GM19438 (cell line): ENCODE data around the gene RAI1.

ENCODE experiments used
- ATAC-seq: cut with Tn5 transposase; IDR thresholded peaks from one replicate; pipeline ENCODE4 v1.9.1; 2021; ENCODE audit warnings: low read depth; ENCODE audit not compliant: unreplicated experiment

Gene RAI1

DNA sequence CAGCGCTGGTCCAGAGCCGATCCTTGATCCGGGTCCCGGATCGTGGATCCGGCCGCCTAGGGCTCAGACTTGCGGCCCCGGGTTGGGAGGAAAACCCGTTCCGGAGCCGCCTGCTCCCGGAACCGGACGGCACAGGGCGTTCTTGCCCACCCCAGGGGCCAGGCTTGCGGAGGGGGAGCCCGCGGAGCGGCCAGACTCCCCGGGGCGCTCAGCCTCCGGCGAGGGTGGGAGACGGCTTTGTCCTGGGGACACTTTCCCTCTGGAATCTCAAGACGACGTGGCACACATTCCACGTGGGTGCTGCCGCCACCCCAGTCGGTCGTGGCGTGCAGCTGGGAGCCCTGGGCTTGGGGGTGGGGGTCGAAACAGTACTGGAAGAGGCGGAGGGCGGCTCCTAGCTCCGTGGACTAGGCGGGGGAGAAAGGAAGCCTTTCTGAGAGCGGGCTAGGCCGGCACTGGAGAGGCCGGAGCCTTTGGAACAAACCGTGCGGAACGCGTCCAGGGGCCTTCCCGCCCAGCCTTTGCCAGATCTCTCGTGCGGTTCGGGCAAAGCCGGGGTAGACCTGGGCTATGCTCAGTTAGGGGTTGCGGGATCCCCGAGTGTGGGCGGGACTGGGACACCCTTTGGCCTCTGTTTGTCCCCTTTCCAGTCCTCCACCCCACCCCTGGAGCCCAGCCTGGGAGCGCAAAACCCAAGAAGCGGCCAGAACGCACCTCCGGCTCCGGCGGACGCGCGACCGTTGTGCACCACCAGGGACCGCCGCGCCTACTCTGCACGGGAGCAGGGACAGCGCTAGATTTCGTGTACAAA is 129.0 kb downstream of the RAI1 start:
- ATAC-seq, result no peak

DNA sequence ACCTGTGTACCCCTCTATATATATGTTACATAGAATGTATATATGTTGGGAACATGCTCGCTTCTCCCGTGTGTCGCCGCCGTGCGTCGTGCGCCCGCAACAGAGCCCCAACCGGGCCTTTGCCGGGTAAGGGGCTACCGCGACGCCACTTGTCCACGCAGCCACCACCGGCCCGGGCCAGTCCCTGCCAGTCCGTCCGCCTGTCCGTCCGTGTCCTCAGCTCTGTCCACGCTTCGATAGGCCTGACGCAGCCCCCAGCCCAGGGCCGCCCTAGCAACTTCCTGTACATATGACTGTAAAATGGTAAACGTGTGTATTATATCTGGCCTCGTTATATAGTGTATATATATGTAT is 129.6 kb downstream of the RAI1 start:
- ATAC-seq, result no peak

DNA sequence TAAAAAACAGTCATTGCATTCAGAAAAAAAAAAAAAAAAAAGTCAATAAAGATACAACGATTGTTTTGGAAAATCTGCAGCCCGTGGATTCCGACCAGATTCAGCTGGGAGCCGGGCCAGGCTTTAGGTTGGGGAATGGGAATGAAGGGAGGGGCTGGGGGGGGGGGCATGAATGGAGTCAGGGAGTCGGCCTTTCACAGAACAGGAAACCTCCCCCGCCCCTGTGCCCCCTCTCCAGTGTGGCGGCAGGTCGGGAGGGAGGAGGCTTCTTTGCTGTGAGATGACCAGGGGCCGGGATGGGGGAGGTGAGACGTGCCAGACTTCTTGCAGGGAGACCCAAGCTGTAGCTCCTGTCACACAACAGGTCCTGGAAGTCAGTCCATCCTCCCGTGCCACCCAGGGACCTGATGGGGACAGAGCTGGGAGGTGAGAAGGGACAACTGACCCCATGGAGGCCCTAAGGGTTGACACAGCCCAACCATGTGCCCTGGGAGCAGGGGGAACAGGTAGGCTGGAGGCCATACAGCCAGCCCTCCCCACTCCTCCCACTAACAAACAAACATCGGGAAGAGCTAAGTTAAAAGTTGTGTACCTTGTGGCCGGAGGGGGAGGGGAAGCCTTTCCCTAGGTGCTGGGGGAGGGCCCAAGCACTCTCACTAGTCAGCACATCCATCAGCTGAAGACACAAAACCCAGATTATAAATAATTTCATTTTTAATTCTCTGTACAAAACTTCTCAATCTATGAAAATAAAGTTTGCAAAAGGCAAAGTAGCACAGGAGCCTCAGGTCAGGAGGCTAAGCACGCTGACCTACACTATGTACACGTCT is 130.3 kb downstream of the RAI1 start:
- ATAC-seq, result no peak

DNA sequence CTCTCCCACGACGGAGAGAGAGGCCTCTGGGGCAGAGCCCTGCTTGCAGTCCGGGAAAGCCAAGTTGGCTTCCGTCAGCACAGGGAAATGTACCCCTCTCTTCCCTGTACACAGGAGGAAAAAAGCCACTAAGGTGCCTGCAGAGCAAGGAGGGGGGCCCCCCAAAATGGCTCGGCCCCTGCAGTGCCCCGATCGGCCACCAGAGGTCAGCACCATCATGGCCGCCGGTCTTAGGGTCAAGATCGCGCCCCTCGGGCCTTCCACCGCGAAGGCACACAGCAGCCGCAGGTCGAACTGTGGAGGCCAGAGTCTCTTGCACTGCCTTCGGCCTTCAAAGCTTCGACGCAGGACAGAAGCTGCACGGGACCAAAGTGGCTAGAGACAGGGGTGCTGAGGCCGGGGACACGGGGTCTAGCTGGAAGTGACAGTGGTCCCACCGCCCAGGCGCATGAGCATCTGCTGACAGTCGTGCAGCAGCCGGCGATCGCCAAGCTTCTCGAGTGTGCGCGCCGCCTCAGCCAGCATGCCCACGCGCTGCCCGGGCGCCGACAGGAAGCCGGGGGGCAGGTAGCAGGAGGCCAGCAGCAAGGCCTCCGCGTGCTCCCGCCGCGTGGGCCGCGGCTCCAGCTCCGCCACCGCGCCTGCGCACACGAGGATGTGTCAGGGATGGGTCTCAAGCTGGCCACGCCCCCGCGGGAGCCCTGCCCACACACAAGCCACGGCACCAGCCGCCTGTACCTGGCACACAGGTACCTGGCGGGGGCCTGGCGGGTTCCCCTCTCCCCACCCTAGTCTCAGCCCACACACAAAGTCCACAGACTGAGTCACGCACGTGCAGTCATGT is 131.2 kb downstream of the RAI1 start:
- no peak for ATAC-seq

DNA sequence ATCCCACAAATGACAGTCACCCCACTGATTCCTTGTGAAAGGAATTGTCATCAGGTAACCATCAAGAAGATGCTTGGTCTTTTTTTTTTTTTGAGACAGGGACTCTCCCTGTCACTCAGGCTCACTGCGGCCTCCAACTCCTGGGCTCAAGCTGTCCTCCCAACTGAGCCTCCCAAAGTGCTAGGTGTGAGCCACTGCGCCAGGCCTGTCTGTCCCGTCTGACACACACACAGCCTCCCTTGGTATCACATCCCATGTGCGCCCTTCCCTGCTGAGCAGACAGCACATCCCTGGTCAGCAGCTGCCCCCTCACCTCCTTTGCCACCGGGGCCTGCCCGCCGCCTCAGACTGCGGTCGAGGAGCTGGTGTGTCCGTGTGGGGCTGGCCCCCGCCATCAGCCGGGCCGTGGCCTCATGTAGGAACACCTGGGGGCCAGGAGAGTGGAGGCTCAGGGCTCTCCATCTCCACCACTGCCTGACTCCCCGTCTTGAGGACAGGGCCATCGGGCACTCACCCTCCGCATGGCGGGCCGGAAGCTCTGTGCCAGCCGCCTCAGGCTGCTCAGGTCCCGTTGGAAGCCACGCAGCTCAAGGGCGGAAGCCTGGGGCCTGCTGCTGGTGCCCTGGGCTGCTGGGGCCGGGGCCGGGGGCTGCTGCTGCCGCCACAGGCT is 131.9 kb downstream of the RAI1 start:
- no peak for ATAC-seq

DNA sequence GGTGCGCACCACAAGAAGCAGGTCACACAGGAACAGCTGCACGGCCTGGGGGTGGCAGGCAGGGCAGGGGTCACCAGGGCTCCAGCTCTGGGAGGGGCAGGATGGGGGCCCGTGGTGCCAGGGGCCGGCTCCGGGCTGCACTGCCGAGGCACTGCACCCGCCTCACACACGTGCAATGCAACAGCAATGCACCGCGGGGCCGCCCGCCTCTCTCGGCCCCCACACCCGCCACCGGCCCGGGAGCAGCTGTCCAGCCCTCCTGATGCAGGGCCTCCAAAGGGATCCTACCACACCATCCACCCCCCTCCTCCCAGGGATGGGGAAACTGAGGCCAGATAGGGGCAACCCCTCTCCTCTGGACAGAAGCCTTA is 132.5 kb downstream of the RAI1 start:
- ATAC-seq, result no peak

DNA sequence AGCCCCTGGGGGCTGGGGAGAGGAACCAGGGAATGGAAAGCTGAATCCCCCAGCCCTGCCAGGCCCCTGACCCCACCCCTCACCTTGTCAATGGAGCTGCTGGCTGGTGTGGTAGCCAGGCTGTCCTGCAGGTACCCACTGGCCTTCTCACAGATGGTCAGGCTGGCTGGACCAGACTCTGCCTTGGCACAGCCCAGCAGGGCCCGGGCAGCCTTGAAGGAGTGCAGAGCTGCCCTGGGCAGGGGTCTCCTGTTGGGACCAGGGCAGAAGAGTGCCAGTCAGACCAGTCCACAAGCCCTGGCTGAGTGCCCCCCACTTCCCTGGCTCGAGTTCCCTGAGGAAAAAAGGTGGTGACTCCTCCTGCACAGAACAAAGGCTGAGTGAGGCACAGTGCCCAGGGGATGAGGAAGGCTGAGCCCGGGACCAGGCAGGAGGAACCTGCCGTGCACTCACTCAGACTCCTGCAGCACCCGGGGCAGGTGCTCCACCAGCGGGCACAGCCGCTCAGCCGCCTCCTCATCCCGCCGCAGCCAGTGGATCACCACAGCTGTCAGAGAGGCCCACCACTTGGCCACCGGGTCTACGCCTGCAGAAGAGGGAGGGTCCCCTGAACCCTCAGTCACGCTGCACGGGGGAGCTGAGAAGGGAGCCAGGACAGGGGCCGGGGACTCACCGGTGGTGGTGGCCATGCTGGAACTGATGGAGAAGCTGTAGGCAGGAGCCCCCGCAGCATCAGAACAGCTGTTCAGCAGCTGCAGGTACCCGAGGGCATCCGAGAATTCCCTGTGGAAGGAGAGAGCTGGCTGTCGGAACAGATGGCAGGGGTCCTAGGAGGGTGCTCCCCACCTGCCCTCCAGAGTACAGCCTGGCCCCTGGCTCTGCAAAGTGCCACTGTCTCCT is 133.2 kb downstream of the RAI1 start:
- no peak for ATAC-seq

DNA sequence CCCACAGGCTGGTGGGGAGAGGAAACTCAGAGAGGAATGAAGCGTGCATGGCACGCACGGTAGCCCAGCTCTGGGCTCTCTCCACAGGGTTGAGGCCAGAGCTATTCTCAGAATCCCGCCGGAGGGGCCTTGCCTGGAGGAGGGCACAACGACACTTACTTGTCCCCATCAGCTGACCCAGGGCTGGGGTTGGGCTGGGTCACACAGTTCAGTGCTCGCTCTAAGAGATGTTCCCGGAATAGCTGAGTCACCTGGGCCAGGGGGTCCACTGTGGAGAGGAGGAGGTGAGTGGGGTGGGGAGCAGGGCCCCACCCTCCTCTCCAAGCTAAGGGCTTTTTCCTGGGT is 133.8 kb downstream of the RAI1 start:
- ATAC-seq, result no peak

DNA sequence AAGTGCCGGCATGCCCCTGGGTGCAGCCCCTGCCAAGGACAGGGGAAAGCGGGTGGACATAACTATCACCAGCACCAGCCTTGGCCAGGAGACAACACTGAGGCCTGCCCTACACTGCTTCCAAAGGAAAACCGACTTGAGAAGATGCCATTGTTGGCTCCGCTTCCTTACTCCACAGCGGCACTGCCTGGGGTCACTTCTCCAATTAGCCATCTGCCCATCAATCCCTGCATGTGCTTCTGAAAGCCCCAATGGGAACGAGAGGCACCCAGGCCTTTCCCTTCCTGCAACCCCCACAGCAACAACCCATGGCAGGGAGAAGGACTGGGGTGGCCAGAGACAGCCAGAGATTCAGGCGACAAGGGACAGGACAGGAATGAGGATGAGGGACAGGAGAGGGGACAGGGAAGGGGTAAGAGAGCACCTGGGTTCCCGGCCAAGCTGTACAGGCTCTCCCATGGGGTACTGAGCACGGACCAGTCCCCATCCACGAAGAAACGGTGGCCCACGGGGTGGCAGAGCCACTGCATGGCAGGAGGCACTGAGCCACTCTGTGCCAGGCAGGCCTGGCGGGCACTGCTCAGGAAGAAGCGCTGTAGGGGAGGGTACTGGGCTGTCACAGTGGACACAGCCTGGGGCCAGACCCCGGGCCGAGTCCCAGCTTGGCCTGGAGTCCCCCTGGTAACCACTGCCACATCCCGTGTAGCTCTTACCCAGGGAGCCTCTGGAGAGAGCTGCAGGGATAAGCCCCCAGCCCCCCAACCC is 134.4 kb downstream of the RAI1 start:
- no peak for ATAC-seq

DNA sequence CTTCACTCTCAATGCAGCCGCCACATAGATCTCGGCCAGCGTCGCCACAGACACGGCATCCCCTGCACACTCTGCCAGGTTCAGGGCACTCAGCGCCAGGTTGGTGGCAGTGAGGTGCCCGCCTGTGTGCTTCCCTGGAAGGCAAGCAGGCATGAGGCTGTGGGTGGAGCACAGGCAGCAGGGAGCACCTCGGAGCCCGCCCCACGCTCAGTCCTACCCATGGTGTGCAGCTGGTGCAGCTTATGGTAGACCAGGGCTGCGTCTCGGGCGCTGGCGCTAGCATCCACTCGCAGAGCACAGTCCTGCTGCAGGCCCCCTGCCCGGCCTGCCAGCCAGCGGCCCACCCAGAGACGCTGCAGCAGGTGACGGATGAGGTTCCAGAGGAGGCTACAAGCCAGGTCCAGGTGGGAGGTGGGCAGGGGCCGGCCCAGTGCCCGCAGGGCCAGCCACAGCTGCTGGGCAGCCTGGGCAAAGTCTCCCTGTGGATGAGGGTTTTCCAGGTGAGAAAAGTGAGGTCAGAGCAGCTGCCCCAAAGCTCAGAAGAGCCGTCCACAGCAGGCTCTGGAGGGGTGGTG is 135.1 kb downstream of the RAI1 start:
- ATAC-seq, result no peak

DNA sequence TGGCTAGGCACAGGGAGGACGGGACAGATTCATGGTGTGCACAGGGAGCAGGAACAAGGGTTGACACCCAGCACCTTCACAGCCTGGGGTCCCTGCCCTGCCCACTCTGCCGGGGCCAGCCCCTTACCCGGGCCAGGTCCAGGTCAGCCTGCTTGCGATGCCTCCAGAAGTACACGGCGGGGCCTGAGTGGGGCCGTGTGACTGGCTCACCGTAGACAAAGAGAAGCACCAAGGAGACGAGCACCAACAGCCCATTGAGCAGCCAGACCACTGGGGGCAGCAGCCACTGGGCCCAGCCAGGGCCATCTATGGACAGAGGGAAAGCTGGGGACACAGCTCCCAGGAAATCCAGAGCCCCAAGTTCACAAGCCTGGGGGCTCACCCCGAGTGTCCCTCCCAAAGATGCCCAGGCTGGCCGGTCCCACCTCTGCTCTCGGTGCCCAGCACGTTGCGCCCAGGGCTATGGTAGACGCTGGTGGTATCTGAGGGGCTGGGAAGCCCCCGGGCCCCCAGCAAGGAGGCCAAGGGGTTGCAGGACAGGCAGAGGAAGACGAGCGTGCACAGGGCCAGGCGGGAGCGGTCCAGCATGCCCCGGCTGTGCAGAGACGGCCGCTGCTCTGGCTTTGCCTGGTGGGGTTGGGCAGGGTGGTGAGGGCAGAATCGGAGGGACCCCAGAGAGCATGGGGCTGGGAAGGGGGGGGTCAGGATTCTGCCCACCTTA is 135.7 kb downstream of the RAI1 start:
- ATAC-seq, result no peak

DNA sequence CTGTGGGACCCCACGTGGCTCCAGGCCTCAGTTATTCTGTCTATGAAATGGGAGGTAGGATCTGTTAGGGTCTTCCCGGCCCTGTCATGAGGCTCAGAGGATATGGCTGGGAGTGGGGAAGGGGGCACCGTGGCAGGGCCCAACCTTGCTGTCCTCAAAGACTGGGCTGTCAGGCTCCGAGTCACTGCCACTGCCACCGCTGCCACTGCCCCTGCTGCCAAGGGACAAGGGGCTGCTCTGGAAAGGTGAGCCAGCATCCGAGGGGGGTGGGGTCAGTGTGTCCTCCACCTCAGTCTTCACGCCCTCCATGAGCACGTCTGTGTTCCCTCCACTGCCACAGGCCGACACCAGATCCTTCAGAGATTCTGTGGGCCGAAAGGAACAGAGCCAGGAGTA is 136.3 kb downstream of the RAI1 start:
- no peak for ATAC-seq

DNA sequence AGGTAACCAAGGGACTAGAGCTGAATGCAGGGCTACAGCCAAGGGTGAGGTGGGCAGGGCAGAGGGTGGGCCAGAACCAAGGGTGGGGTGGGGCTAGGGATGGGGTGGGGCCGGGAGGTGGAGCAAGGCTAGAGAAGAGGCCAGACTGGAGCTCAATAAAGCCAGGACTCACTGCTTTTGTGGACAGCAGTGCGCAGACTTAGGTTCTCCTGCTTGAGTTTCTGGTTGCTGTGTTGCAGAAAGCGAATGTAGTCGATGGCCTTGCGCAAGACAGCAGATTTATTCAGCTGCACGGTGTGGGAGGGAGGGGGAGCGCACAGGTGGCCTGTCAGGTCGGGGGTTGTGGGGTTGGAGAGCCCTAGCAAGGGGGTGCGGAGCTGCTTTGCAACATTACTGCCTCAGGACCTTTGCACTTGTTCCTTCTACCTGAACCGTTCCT is 136.8 kb downstream of the RAI1 start:
- ATAC-seq, result no peak

DNA sequence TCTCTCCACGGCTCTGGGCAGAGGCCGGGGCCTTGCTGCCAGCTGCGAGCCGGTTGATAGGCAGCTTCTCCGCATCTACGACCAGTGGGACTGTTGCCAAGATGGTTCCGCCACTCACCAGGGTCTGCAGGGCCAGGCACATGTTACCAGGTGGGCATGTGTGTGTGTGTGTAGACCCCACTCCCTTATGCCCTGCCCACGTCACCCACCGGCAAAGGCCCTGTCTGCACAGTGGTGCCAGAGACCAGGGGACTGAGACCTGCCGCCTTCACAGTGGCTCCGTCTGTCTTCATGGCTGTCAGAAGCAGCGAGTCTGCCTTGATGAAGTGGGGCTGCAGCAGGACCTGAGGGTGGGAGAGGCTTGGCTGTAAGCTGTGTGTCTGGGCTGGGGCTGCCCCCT is 137.9 kb downstream of the RAI1 start:
- no peak for ATAC-seq

DNA sequence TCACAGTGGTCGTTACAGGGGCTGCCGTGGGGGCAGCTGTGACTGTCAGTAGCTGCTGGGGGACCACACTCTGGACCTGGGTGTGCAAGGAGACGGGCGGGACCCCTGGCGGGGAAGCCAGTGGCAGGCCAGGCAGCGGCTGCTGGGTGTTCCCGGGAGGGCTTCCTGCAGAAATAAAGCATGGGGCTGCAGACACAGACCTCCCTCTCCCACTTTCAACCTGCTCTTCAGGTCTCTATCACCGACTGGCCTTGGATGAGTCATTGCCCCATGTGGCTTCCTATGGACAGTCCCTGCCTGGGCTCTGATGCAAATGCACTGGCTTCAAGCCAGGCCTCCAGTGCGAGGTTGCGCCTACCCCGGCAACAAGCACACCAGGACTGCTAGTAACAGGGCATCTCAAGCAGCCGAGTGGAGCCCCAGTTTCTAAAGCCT is 138.3 kb downstream of the RAI1 start:
- peak; percentile 46 for ATAC-seq

DNA sequence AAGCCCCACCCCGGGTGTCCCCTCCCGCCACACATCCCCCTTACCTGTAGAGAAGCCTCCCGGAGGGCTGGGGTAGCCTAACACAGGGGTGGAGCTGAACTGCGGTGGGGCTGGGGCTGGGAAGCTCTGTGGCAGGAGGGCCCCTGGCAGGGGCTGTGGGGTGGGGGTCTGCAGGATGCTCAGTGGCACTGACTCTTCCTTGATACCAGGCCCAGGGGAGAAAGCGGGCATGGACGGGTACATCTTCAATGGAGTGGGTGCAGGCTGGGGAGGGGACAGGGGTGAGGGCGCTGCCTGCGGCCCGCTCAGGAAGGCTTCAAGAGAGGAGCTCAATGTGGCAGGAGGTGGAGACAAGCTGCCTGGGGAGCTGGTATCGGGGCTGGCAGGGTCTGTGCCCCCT is 138.8 kb downstream of the RAI1 start:
- ATAC-seq, result no peak

DNA sequence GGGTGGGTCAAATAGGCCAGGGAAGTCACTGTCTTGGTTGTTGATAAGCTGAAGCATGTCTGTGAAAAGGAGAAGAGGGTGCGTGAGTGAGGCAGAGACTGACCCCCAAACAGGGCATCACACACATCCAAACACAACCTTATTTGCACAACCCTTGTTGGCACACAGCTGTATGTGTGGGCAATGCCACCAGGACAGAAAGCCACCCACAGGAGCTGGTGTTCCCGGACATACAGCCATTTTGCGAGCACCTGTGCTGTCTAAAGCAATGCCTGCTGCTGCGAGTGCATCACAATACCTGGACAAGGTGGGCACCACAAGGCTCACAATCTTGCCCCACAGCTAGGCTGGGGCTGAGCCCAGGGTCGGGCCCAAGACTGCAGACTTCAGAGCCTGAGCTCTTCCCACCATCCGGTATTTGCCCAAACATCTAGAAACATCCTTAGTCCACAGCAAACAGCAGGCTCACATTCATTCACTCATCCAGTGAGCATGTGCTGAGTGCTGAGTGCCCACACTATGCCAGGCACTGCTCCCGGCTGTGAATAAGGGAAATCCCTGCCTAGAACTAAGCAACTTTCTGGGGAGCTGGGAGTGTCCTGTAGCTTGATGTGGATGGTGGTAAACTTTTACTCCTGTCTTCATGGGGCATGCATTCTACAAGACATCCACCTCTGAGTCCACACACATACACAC is 139.4 kb downstream of the RAI1 start:
- ATAC-seq, result no peak
